Stimulated activated CD8-positive, alpha-beta memory T cell treated with anti-CD3 and anti-CD28 coated beads, Interleukin-2, amount 100 ng/mL, for 1 hour (primary cell): ENCODE results near the gene ACIN1.
"Not testable (repeated sequence)": the region's sequence is repeated elsewhere in the genome, so short reads cannot be mapped to it uniquely, and the experiment has no call there.

ENCODE experiments used
- DNase-seq, 2 donors: peaks; one replicate each; pipeline ENCODE4 v3.0.0-alpha.2; 2020; ENCODE audit warnings: low read depth in 2 of 2

Gene ACIN1

DNA sequence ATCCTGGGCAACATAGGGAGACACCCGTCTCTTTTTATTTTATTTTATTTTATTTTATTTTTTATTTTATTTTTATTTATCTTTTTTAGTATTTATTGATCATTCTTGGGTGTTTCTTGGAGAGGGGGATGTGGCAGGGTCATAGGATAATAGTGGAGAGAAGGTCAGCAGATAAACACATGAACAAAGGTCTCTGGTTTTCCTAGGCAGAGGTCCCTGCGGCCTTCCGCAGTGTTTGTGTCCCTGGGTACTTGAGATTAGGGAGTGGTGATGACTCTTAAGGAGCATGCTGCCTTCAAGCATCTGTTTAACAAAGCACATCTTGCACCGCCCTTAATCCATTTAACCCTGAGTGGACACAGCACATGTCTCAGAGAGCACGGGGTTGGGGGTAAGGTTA is 12.7 kb upstream of the ACIN1 start:
- not testable (repeated sequence) for DNase-seq

DNA sequence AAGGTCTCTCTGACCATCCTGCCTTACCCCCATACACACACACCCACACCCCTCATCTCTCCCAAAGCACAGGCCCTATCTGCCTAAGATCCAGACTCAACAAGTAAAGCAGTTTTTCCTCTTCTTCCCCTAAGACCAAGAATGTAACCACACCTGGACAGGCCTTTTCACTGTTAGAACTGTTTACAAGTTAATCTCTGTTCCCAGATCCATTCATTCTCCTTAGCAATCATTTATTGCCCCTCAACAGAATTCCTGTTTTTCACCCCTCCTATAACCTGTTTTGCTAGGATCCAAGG is 11.8 kb upstream of the ACIN1 start:
- DNase-seq = no peak

DNA sequence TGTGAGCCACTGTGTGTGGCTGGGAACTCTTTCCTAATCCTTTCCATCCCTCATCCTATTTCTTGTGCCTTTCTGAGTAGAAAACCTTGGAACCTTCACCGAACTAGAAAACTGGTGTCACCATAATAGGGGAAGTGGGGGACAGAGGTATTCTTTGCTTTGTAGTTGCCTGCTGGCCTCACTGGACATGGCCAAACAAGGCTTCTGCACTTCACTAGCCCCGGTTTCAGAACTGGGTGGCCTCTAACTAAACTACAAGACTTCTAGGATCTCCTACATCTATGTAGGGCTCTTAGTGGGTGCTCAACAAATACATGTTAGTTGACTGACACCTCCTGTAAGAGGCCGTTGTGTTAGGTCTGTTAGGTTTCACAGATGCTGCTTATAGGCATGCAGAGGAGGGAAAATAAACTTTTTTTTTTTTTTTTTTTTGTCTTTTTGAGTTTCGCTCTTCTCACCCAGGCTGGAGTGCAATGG is 10.4 kb upstream of the ACIN1 start:
- no peak for DNase-seq

DNA sequence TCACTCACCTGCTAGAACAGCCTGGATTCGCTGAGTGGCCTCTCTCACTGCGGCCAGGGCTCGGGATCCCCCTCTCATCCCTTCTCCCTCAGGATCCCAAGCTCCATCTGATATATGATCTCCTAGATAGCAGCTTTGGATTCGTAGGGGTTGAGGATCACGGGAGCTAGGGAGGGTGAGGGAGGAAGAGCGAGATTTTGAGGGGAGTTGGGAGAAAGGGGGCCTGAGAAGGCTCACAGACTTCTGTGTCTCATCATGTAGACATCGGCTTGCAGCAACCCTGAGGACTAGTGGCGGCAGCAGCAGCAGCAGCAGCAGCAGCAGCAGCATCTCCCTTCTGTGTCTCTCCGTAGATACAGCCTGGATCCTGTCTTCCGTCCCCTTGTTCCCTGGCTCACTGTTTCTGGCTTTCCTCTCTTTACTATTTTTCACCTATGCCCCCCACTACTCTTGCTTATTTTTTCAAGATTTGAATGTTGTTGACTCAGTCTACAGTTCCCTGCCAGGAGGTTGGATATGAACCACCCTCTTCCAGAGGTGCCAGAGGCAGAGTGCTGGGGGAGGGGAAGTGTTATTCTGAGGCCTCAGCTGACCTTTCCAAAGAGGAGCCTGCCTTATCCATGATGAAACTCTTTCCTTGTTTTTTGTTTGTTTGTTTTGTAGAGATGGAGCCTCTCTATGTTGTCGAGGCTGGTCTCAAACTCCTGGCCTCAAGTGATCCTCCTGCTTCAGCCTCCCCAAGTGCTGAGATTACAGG is 9.8 kb upstream of the ACIN1 start, which contains the start of gene CIROP:
Gene CIROP, minus strand, starts transcription at position 399 of the 757 bp plus-strand sequence. Its CDS starts 69 bp downstream, at position 330.
- no peak for DNase-seq

DNA sequence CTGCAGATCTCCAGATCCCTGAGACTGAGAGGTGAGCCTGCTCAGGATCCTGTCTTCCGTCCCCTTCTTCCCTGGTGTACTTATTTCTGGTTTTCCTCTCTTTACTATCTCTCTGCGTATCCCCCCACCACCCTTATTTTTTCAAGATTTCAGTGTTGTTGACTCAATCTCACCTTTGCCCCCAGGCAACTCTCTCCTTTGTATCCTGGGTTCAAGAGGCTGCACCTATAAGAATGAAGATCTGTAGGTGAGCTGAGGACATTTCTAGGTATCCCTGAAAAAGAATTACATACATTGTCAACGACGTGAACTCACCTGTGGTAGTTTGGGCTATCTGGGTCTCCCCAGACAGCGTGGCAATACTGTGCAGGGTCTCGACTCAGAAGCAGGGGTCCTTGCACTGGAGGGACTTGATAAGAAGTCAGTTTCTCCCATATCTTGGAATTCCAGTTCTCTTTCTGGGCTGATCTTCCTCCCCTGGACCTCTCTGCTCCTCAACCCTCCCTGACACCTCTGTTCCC is 9.2 kb upstream of the ACIN1 start:
- DNase-seq = no peak

DNA sequence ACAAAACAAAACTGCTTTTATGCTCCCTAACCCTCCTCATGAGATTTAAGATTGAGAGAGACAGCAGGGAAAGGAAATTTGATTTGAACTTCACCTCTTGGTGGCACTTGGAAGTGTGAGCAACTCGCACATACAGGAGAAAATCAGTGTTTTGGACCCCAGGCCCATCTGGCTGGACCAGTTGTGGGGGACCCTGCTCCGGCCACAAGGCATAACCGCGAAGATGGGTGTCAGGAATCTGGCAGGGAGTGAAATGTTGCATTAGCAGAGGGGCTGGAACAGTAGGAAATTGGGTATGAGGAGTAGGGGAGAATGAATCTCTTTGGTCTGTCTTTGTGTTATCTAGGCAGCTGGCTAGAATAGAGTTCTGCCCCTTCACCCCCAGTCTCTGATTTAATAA is 8.6 kb upstream of the ACIN1 start:
- no peak for DNase-seq

DNA sequence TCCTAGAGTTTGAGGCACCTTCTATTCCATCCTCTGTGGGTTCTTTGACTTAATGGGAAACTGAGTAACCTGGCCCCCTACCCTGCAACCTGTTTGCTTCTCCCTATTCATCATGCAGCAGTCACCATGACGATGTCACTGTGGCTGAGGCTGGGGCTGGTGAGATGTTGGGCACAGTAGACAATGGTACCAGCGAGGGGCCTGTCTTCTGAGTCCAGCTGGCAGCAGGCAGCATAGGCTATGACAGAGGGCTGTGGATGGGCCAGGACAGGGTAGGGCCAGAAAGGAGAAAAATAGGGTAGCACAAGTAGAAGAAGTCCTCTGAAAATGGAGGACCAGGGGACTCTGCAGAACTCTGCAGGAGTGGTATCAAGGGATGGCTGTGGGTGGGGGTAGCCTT is 7.9 kb upstream of the ACIN1 start:
- no peak for DNase-seq

DNA sequence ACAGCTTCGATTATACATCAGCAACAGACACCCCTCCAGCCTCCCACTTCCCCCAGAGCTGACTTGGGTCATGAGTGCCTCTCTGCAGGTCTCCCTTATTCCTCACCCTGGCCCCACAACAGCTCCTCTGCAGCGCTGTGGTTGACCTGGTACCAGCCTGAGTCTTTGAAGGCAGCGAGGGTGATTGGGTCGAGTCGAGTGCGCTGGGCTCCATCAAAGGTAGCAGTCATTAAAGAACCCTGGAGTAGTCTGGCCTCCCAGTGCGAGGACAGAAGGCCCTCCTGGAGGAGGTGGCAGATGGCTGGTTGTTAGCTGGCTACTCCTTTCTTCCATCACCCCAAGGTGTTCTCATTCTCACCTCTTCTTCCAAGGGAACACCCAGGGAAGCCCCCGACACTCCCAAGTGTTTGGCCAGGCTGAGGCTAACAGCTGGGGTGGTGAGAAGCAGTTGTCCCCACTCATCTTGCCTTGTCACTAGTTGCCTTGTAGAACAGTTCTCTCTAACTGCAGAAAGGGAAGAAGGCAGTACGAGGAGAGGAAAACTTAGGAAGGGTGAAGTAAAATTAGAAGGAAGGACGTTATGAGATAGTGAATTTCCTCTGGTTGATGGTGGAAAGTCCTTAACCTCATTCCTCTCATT is 7.2 kb upstream of the ACIN1 start:
- DNase-seq = no peak

DNA sequence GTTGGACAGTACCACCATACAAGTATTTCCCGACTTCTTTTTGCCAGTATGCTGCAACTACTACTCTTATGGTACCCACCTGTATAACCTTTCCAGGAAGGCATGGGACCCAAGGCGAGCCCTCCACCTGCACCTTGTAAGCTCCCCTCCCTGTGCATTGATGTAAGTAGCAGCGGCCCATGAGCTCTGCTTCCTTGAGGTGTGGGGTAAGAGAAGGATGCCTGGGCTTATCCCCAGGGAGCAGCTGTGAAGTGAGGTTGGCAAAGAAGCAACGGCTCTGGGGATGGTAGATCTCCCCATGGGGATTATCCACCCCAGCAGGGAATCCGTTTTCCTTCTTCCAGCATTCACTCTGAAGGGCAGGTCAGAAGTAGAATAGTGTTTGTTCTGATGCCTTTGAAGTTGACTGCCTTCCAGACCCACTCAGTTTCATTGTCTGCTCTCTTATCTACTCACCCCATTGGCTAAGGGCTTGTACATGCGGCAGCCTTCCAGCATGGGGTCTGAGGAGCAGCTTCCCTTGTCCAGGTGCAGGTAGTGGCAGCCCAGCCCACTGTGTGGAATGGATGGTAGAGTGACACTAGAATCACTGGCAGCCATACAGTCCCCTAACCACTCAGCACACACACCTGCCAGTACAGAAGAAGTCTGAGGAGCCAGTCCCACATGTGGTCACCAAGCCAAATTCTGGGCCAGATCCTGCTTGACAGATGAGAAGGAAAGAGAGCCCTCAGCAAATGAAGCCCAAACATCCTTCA is 6.5 kb upstream of the ACIN1 start:
- DNase-seq = no peak

DNA sequence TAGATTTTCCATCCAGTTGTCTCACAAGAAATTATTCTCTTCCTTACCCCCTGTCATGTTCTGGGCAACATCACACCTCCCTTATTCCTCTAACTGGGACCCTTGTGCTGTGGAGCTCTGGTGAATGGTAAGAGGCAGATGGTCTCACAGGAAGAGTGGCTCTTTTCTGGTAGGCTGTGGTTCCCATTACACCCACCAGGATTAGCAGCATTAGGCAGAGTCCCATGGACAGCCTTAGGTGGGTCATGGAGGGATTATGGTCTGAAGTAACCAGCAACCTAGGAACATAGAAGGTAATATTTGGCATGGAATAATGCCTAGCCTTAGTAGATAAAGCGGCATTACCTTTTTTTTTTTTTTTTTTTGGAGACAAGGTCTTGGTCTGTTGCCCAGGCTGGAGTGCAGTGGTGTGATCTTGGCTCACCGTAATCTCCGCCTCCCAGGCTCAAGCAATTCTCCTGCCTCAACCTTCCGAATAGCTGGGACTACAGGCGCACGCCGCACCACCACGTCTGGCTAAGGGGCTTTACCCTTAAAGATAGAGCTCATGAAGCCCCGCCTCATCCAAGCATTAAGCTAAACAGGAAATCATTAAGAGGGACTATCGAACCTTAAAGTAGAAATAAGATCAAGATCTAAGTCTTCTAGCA is 4.4 kb upstream of the ACIN1 start:
- DNase-seq = no peak

DNA sequence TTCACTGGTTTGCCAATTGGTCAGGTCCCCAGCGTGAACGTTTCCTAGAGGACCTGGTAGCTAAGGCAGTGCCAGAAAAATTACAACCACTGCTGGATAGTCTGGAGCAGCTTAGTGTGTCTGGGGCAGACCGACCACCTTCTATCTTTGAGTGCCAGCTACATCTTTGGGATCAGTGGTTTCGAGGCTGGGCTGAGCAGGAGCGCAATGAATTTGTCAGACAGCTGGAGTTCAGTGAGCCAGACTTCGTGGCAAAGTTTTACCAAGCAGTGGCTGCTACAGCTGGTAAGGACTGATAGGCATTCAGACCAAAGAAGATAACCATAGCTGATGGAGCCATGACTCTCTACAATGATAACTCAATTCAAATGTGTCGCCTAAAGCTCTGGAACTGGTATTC is 2.9 kb upstream of the ACIN1 start:
- DNase-seq = no peak

DNA sequence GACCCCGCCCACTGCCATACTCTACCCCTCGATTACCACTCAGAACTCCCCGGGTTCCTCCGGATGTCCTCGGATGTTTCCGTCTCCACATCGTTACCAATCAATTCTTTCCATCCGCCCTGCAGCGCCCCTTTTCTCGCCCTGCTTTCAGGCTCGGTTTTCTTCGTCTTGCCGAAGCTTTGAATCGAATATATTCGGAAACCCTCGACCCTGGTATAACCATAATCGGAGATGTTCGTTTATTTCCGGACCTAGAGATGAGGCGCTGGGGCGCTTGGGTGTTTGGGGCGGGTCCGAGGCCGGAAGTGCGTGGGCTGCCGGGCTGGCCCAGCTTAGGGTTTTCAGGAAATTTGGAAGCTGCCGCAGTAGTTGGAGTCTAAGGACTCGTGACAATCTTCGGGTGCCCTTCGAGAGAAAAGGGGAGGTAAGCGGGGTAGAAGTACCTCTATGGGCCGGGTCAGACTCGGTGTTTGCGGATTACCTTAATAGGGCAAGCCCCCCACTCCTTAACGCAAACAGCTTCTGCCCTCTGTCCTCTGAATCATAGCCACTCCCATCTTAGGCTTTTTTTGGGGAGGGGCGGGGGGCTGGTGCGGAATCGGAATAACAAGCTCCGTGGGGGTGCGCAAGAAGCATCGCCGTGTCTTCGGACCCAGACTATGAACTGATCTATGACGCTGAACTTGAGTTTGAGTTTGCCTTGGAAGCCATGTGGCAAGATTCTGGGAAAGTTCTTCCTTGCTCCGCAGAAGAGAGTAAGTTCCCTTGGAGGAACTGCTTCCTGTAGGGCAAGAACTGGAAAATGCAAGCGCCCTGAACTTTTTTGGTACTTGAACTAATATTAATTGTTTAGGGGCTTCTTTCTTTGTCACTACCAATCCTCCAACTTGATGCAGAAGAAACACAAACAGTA is 516 bp upstream of the ACIN1 start, which contains the start of gene C14orf119:
Gene C14orf119, plus strand, starts transcription at position 310 of the 913 bp plus-strand sequence. CDS start 2,154 bp downstream, outside the sequence.
- peak; percentile 98 for DNase-seq

DNA sequence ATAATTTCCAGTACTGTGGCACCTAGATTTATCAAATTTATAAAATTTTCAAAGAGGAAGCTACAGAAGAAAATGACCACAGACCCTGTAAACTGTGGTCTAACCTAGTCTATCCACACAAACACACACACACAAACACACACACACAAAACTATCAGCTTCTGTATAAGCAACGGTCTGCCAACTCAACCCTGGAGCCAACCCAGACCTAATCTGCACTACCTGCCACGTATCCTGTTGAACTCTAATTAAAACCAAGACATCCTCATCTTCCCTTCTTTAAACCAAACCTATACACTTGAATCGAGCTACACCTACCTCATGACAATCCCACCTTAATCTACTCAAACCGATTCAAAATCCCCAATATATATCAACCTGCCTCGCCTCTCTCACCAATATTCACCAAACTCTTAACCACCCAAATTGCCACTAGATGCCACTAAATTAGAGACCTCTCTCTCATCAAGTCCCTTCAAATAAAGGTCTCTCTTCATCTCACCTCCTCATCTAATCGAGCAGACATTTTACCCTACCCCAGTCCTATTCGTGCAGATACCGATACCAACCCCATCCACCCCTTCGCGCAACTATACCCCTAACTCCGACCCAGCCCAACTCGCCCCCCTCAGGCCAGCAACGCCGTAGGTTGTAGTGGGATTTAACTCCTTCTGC is 808 bp downstream of the ACIN1 start:
- DNase-seq = peak in 1 of 2 donors; percentile 58

DNA sequence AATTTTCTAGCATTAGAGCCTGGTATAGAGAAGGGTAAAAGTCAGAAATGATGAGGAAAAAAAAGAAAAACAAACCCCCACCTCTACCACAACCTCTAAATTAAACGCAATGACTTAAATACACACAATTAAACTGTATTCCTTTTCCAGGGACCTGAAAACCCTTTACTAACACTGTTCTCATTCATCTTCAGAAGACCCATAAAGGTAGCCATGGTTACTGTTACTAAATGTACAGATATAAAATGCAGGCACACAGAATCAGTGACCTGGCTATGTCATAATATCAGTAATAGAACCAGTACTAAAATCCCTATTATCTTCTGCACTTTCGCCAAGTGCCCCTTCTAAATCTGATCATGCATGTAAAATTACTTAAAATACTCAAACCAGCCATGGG is 1.4 kb downstream of the ACIN1 start:
- no peak for DNase-seq

DNA sequence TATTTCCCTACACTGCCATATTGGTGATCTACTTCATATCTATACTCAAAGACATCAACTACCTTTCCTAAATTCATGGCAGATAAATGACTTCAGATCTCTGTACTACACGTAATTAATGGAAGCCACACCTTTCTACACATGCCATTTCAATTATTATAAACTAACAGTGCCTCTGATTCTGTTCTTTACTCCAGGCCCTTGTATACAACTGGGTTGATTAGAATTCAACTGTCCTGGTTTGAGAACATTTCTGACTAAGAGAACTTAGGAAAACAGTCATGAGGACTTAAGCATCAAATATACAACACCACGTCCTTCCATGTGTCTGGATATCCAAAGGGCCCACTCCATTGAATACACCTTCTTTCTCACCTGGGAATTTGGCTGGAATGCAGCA is 1.8 kb downstream of the ACIN1 start:
- no peak for DNase-seq

DNA sequence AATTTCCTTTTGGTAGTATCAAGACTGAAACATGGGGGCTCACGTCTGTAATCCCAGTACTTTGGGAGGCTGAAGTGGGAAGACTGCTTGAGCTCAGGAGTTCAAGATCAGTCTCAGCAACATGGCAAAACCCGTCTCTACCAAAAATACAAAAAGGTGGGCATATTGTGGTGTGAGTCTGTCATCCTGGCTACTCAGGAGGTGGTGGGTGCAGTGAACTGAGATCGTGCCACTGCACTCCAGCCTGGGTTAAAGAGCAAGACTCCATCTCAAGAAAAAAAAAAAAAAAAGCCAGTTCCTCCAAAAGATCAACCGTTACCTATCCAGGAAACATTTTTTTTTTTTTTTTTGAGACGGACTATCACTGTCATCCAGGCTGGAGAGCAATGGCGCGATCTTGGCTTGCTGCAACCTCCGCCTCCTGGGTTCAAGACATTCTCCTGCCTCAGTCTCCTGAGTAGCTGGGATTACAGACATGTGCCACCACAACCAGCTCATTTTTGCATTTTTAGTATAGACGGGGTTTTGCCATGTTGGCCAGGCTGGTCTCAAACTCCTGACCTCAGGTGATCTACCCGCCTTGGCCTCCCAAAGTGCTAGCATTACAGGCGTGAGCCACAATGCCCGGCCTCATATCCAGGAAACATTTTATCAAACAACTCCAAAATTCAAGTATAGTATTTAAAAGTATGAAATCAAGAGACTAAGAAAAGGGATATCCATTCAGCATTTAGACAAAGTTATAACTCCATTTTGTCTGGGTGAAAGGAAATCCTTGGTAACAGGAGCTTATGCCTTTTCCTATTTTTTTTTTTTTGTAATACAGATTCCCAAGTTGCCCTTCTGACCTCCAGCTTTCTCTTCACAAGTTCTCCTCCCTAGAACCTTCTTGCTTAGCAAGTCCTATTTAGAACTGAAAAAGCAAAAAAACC is 3.4 kb downstream of the ACIN1 start:
- no peak for DNase-seq

DNA sequence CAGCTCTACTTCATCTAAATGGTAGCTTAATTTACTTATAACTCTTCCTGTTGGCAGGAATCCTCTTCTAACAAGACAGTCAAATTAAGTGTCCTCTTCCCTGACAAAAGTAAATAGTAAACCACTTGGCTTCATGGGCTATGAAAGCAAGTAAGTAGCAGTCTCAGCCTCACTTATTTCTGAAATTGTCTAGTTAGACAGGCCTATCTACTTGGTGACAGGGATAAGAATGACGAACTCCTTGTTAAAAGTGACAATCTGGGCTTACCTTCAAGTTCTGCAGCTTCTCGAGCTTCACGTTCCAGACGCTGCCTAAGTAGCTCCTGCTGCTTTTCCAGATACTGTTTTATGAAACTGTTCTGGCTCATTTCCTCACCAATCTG is 4.7 kb downstream of the ACIN1 start:
- DNase-seq = no peak

DNA sequence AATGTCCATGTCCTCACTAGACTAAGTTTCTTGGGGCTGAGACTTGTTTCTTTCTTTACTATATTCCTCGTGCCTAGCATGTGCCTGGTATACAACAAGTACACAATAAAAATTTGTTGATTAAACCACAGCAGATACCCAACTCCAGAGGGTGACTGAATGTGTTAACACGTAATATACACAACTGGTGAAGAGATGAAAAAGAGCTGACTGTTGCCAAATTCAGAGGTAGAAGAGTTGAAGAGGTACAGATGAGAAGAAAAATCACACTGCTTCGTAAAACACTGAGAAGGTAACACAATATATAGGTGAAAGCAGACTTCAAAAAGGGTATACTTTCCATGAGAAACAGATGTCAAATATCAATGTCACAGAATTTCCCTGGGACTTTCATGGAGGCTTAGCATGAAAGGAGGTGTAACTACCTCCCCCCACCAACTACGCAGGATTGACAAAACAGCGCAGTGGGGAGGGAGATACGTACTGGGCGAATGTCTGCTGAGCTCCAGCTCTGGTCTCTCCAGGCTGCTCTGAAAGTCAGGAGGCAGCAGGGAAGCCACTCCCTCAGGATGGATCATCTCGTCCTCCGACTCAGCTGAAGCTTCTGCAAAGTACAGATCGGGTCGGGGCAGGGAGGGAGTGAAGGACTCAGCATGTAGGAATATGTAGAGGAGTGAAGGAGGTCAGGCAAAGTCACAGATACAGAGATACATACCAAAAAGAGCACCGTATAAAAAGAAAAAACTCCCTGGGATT is 5.3 kb downstream of the ACIN1 start:
- no peak for DNase-seq
